GM21786 (cell line): ENCODE results near the gene SRGAP2.
"Not testable (repeated sequence)": the region's sequence is repeated elsewhere in the genome, so short reads cannot be mapped to it uniquely, and the experiment has no call there.

ENCODE experiments used
- ATAC-seq: cut with Tn5 transposase; IDR thresholded peaks from one replicate; pipeline ENCODE4 v1.9.1; 2021; ENCODE audit not compliant: unreplicated experiment

The SRGAP2 gene

DNA sequence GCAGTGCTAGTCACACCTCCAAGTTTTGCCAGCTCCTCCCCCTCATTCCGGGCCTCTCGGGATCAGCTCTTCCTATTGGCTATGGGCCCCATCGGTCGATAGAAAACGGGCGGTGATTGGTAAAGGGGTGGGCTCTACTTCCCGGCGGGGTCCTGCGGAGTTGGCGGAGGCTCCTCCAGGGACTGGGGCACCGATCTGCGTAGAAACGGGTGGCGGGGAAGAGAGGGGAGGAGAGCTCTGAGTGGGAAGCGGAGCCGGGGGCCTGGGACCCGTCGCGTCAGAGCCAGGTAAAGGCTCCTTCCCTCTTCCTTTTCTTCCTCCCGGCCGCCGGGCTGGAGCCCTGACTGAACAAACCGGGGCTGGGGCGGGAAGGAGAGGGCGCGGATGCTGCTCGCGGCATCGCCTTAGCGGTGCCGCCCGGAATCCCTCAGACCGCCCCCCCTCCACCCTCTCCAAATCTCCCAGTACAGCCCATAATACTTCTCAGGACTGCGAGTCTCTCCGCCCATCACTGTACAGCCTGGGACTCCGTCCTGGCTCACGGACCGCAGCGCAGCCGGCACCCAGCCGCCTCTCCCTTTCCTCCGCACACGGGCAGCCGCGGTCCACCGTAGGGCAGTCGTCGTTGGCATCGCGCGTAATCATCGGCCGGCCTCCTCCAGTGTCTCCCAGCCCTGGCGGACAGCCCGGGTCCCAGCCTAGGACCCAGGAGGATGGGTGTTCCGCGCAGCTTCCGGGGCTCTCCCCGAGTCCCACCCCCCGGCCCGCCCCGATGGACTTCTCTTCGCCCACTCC is at the start of gene SRGAP2:
SRGAP2 (plus strand) TSS at position 178 of the 795 bp plus-strand sequence. CDS start 2,430 bp downstream, outside the sequence.
- ATAC-seq: not testable (repeated sequence)

GRCh38 chr1:206167350-206168029 is 35.9 kb upstream of the SRGAP2 start:
- ATAC-seq: not testable (repeated sequence)

GRCh38 chr1:206169794-206170193 is 33.5 kb upstream of the SRGAP2 start:
- ATAC-seq: not testable (repeated sequence)

GRCh38 chr1:206173110-206173719 is 30.1 kb upstream of the SRGAP2 start:
- not testable (repeated sequence) for ATAC-seq

GRCh38 chr1:206174182-206174868 is 29.0 kb upstream of the SRGAP2 start:
- not testable (repeated sequence) for ATAC-seq

- ATAC-seq: not testable (repeated sequence)
Measured at GRCh38 chr1:206175459-206176113, 27.8 kb upstream of the SRGAP2 start.

DNA sequence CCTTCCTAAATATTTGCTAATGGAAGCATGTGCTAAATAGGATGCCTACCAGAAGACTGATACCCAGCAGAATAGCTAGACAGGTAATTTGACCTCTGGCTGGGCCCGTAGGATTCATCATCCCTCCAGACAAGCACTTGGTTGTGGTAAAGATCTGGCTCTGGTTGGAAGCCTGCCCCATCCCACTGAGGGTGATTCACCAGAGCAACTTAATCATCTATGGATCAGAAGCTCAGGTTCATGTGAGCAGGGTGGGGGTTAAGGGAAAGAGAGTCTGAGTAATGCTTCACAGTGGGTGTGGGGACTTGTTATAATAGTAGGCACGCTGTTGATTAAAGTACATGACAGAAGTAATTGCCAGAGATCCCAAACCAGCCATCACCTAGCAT is 27.2 kb upstream of the SRGAP2 start:
- not testable (repeated sequence) for ATAC-seq

DNA sequence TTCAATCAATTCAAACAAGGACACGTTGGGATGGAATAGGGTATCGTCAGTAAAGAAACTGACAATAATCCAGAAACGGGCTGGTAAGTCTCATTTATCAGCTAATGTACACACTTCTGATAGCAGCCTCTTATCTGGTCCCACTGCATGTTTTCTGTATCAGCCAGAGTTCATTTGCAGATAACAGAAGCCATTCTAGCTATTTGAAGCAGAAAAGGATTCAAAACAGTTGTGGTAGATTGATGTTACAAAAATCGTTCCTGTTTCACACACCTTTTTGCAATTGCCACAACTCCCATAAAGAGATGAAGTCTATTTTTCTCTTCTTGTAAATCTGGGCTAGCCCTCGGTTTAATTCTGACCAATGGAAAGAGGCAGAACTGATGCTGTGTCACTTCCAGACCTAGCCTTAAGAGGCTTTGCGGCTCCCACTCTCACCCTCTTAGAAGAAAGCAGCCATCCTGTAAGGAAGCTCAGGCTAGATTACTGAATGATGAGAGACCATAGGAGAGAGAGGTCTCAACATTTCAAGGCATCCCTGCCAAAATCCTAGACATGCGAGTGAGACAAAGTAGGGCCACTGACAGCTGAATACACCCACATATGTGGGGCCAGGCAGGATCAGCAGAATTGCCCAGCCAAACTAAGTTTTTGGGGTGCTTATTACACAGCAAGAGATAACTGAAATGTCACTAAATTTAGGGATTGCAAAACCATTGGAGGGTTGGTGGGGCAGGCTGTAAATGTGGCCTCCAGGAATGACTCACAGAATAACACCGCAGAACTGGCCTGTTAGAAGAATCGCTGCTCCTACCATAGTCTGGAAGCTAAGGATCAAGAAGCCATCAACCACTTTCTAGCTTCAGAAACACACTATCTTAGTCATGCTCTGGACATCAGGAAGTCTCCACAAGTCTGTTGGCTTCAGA is 25.0 kb upstream of the SRGAP2 start:
- ATAC-seq: not testable (repeated sequence)

GRCh38 chr1:206179666-206180065 is 23.7 kb upstream of the SRGAP2 start:
- not testable (repeated sequence) for ATAC-seq

DNA sequence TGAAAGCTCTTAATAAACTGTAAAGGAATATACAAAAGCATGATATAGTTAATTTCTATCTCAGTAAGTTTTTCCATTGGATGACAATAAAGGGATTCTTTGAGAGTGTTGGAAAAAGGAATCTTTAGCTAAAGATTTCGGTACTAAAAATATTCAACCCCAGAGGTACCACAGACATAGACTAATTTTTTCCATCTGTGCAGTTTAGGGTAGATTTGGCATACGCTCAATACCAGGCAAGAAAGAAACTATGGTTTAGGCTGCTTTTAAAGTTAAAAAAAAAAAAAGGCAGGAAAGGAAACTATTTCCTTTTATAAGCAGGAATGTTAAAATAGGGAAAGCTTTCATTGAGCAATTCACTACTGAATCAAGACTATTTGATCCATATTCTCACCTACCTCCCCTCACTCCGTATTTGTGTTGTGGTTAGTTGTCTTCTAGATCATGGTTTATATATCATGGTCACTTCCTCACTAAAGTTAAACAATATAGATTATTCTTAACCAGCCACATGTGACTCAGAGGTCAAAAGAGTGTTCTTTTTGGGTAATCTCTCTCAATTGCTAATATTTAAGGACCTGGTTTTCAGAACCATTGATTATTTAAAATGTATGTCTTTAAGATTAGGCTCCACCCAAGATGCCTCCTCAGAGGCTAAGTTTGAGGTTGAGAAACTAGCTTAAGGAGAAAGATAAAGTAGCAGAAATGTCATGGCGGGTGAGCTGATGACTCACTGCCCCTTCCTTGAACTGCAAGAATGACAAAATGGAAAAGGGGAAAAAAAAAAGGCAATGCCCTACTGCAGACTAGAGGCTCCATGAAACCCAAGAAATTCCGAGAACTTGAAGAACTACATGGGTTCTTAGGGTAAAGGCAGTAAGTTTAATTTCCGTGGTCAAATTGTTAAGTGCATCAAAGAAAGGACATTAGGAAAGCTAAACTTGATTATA is 20.7 kb upstream of the SRGAP2 start:
- not testable (repeated sequence) for ATAC-seq

DNA sequence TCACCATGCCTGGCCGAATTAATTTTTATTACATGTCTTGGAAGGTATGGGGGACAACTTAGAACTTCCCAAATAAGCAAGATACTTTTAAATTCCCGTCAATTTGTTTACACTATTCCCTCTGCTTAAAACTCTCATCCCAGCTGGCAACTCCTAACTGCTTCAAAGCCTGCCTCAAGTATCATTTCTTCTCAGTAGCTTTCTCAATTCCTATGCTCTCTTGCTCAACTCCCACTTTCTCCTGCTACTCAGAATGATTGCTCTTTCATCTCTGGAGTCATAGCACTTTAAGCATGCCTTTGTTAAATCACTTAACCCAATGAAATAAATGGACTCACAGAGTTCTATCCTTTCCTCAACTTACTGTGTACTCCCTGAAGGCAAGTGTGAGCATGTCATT is 19.6 kb upstream of the SRGAP2 start:
- not testable (repeated sequence) for ATAC-seq

DNA sequence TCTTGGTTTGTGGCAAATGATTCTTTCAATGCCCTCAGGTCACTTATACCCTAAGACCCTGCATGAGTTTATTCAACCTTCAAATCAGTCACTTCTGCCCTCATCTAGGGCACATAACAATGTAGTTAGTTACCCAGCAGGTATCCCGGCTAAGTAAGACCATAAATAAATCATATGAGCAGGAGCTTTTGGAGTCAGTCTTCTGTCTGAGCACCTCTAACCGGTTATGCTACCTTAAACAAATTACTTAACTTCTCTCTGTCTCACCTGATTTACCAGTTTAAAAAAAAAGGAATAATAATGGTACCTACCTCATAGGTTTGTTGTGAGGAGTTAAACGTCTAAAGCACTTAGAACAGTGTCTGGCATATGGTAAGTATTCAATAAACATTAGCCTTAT is 17.6 kb upstream of the SRGAP2 start:
- ATAC-seq: not testable (repeated sequence)

DNA sequence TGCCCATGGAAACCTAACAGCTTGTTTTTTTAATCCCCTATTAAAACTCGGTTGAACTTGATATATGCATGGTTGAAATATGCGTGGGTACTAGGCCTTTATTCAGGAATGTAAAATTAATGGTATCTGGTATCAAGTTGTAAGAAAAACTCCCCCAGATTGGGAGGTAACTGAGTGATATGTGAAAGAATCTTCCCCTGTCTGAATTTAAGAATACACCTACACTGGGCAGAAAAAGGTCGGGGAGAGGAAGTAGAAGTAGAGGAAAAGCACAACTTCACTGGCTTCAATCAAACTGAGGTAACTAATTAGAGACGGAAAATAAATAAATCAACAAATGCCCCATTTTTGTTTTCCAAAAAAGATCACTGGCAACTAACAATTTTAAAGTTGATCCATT is 16.5 kb upstream of the SRGAP2 start:
- ATAC-seq: not testable (repeated sequence)

DNA sequence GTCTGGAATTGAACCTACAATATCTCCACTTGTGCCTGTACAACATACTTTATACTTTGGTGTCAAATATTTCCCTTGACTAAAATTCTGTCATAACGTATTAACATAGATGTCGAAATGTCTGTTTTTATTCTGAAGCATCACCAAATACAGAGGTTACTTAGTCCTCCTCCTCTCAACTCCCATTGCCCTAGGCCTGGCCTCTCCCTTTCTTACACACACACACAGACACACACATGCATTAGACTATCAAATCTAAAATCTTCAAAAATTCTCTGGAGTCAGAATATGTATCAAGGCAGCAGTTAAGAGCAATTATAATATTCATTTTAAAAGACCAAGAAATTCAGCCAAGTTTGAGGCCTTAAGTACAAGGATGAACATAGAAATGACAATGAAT is 8.2 kb upstream of the SRGAP2 start:
- ATAC-seq: not testable (repeated sequence)

DNA sequence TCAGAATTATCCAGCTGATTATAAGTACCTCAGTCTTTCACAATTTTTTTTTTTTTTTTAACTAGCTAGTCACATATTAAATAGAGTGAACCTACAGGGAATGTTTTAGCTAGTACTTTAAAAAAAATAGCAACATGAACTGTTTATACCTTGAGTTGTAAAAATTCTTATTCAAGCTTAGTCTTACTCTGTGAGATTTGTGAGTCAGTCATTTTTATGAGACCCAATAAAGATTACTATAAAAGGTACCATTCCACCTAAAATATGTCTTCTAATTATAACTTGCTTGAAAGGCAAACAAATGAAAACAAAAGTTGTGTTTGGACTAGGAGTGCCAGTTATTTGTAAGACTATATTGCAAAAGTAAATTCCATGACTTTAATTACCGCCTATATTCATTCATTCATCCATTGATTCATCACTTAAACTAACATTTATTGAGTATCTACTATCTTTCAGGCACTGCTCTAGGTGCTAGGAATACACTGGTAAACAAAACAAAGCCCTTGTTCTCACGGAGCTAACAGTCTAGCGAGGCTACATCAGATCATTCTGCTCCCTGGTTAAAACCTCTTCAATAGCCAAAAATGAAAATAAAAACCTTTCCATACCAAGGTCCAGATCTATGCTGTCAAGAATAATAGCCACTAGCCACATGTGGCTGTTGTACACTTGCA is 6.5 kb upstream of the SRGAP2 start:
- ATAC-seq: not testable (repeated sequence)

DNA sequence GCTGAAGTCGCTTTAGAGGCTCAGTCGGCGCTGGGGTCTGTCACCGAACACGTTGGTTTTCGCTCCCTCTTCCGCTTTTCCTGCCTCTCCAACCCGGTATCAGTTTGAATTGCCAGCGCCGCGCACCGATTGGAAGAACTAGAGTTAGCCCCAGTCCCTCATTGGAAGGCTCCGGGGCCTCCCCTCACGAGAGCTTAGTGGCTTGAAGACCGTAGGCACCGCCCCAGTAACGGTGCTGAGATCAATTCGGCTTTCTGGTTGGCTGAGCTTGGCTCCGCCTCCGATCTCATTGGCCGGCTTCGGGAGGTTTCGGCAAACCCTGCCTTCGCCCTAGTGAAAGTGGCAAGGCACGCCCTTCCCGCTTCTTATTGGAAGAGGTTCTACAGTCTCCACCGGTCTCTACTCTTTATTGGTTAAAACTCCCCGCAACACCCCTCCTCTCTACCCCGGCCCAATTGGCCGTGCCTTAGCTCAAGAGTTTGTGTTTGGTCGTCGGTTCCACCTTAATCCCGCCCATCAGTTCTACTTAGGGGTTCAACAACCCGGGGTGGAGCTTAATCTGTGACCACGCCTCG is 465 bp upstream of the SRGAP2 start, which contains the start of gene FAM72A:
FAM72A (minus strand) TSS at position 51 of the 575 bp plus-strand sequence. CDS start 814 bp downstream, outside the sequence.
- ATAC-seq: peak; percentile 83

- ATAC-seq: not testable (repeated sequence)
Measured at GRCh38 chr1:206204159-206204511, 794 bp downstream of the SRGAP2 start.
